PC-3 (cell line): Measurements from ENCODE around the gene ZNF668. TPM values are rescaled to one million over a fixed set of nuclear protein-coding genes. Genes with fewer than 3 reads are reported as not detected.

Experiments used
- ATAC-seq: fragments of 200-7000 bp; cut with Tn5 transposase; 2 replicates; pipeline ENCODE4 v1.9.1; 2020; ENCODE audit warnings: mild to moderate bottlenecking, moderate library complexity
- BruUV-seq: library from RNA; stranded (reverse); fragments of 400-500 nt; replicated peaks from 2 replicates; lab custom pipeline; 2021; lab: Mats Ljungman, UMichigan
- CTCF ChIA-PET: fragments of 300-600 bp; sonication (Branson Sonifier 250); formaldehyde crosslinking; loops from one replicate; lab custom pipeline; 2022; ENCODE audit warnings: antibody characterized with exemption; lab: Charles Lee
- POLR2A ChIA-PET: fragments of 300-600 bp; sonication (Branson Sonifier 250); formaldehyde crosslinking; loops from one replicate; lab custom pipeline; 2022; ENCODE audit warnings: antibody characterized with exemption; ENCODE audit not compliant: unreplicated experiment; lab: Charles Lee
- DNase-seq: peaks from one replicate; pipeline ENCODE4 v3.0.0-alpha.2; 2015
- H2AFZ ChIP-seq: fragments of 300-600 bp; sonication (generic); 2 replicates; pipeline ENCODE4 v1.6.0; 2016; ENCODE audit warnings: antibody characterized with exemption, low read length
- H3F3A ChIP-seq: fragments of 300-600 bp; sonication (generic); one replicate; pipeline ENCODE4 v1.6.0; 2017; ENCODE audit warnings: antibody characterized with exemption, low read length, control low read depth, mild to moderate bottlenecking; ENCODE audit not compliant: unreplicated experiment
- H3K27ac ChIP-seq: fragments of 300-600 bp; sonication (generic); 2 replicates; pipeline ENCODE4 v1.5.1; 2016; ENCODE audit warnings: mild to moderate bottlenecking, low read length
- H3K27me3 ChIP-seq: fragments of 300-600 bp; sonication (generic); 2 replicates; pipeline ENCODE4 v1.6.1; 2016; ENCODE audit warnings: low read length, mixed read lengths
- H3K36me3 ChIP-seq: fragments of 300-600 bp; sonication (generic); 2 replicates; pipeline ENCODE4 v1.6.1; 2016; ENCODE audit warnings: low read depth, mixed run types, low read length, mixed read lengths
- H3K4me1 ChIP-seq: fragments of 300-600 bp; sonication (generic); 2 replicates; pipeline ENCODE4 v1.5.1; 2016; ENCODE audit warnings: low read length; ENCODE audit not compliant: insufficient read depth
- H3K4me2 ChIP-seq: fragments of 300-600 bp; sonication (generic); 2 replicates; pipeline ENCODE4 v1.6.0; 2016; ENCODE audit warnings: low read length
- H3K4me3 ChIP-seq: fragments of 300-600 bp; sonication (generic); 2 replicates; pipeline ENCODE4 v1.5.1; 2016; ENCODE audit warnings: mild to moderate bottlenecking, low read length, mixed read lengths
- H3K79me2 ChIP-seq: fragments of 300-600 bp; sonication (generic); 2 replicates; pipeline ENCODE4 v1.6.1; 2017; ENCODE audit warnings: low read length, mixed read lengths
- H3K9ac ChIP-seq: fragments of 300-600 bp; sonication (generic); 2 replicates; pipeline ENCODE4 v1.6.0; 2016; ENCODE audit warnings: mild to moderate bottlenecking, low read length
- H3K9me2 ChIP-seq: fragments of 300-600 bp; sonication (generic); replicated peaks from 2 replicates; pipeline ENCODE4 v1.6.1; 2016; ENCODE audit warnings: mixed run types, low read length, mixed read lengths
- H3K9me3 ChIP-seq: fragments of 300-600 bp; sonication (generic); 2 replicates; pipeline ENCODE4 v1.6.1; 2016; ENCODE audit warnings: low read length, mixed read lengths
- H4K20me1 ChIP-seq: fragments of 300-600 bp; sonication (generic); 2 replicates; pipeline ENCODE4 v1.6.1; 2016; ENCODE audit warnings: low read length, mixed read lengths
- CTCF ChIP-seq: fragments of 300-600 bp; sonication (generic); conservative IDR thresholded peaks from 2 replicates; pipeline ENCODE4 v1.5.1; 2017; ENCODE audit warnings: antibody characterized with exemption, low read depth, mild to moderate bottlenecking, low read length
- EZH2 ChIP-seq: fragments of 300-600 bp; sonication (generic); IDR thresholded peaks from one replicate; pipeline ENCODE4 v1.6.1; 2017; ENCODE audit warnings: antibody characterized with exemption, mild to moderate bottlenecking, low read length; ENCODE audit not compliant: unreplicated experiment
- EZH2phosphoT487 ChIP-seq: fragments of 300-600 bp; sonication (generic); IDR thresholded peaks from 2 replicates; pipeline ENCODE4 v1.6.1; 2018; ENCODE audit warnings: mild to moderate bottlenecking, antibody characterized with exemption, low read length, borderline replicate concordance
- intact Hi-C: fragments of 100-400 bp; cut with micrococcal nuclease; formaldehyde crosslinking; loops from 2 replicates; pipeline ENCODE4 v1.9.0; 2023
- total RNA-seq: library from RNA; depleted of rRNA; stranded (reverse); fragments of >200 nt; gene quantifications from 2 replicates; pipeline ENCODE4 v1.2.3, GENCODE V29; 2014

Gene ZNF668
- total RNA-seq, 1 experiment from 2014 or later = 15.6 TPM

- BruUV-seq = no TSS peak
- Histone ChIP-seq H3K4me2 (no peak overlapping the region), H3K27ac (no peak overlapping the region), H3F3A (no peaks in the 10 kb centered on the region), H3K9me3 (no peaks in the 10 kb centered on the region), H2AFZ (no peak overlapping the region), H4K20me1 (no peaks in the 10 kb centered on the region), H3K27me3 (no peaks in the 10 kb centered on the region), H3K9me2 (no peaks in the 10 kb centered on the region), H3K36me3 (peaks cover 4% of the 10 kb centered on the region), H3K4me3 (no peak overlapping the region), H3K9ac (no peak overlapping the region), H3K4me1 (no peaks in the 10 kb centered on the region), H3K79me2 (peaks cover 38% of the 10 kb centered on the region)
- DNase-seq (no peak), ATAC-seq (no peak)
- CTCF ChIA-PET = no interaction called here
- POLR2A ChIA-PET = no interaction called here
- no peak for TF ChIP-seq CTCF
- TF ChIP-seq EZH2phosphoT487 = no peak
- TF ChIP-seq EZH2 = no peak
- intact Hi-C loops = no loop called here
Measured at GRCh38 chr16:31063843-31064611, 10.0 kb downstream of the ZNF668 start.

GRCh38 chr16:31063495-31063842, 10.6 kb downstream of the ZNF668 start:
- H3K4me1 ChIP-seq = no peaks in the 10 kb centered on the region
- BruUV-seq = no TSS peak

More at GRCh38 chr16:31063495-31063842, 10.6 kb downstream of the ZNF668 start:
- Histone ChIP-seq H3F3A (no peaks in the 10 kb centered on the region), H3K9me2 (no peaks in the 10 kb centered on the region), H3K4me3 (no peak overlapping the region), H4K20me1 (no peaks in the 10 kb centered on the region), H3K79me2 (peaks cover 32% of the 10 kb centered on the region), H3K36me3 (peaks cover 4% of the 10 kb centered on the region), H2AFZ (no peak overlapping the region), H3K27ac (no peak overlapping the region), H3K9ac (no peak overlapping the region), H3K27me3 (no peaks in the 10 kb centered on the region), H3K4me2 (no peak overlapping the region), H3K9me3 (no peaks in the 10 kb centered on the region)
- ChIA-PET POLR2A (no interaction called here), CTCF (no interaction called here)
- DNase-seq (no peak), ATAC-seq (no peak)
- no peak for TF ChIP-seq EZH2phosphoT487
- no peak for TF ChIP-seq EZH2
- TF ChIP-seq CTCF = no peak
- intact Hi-C loops = no loop called here
